DOHH2 (cell line): Measurements from ENCODE around the gene CYP46A1.

Experiments
- EZH2phosphoT487 ChIP-seq: fragments of 200-600 bp; sonication (generic); IDR thresholded peaks from 2 replicates; pipeline ENCODE4 v1.6.1; 2017; ENCODE audit warnings: borderline replicate concordance, mild to moderate bottlenecking, antibody characterized with exemption, low read length, moderate library complexity, mixed read lengths
- TF ChIP-seq, protein P1 (sequence below): fragments of 200-600 bp; sonication (generic); IDR thresholded peaks from one replicate; pipeline ENCODE4 v1.5.1; 2014; ENCODE audit warnings: antibody characterized with exemption, mild to moderate bottlenecking, low read depth, low read length; ENCODE audit not compliant: poor library complexity, severe bottlenecking

- no peak for TF ChIP-seq EZH2phosphoT487
- TF ChIP-seq, protein P1, sequence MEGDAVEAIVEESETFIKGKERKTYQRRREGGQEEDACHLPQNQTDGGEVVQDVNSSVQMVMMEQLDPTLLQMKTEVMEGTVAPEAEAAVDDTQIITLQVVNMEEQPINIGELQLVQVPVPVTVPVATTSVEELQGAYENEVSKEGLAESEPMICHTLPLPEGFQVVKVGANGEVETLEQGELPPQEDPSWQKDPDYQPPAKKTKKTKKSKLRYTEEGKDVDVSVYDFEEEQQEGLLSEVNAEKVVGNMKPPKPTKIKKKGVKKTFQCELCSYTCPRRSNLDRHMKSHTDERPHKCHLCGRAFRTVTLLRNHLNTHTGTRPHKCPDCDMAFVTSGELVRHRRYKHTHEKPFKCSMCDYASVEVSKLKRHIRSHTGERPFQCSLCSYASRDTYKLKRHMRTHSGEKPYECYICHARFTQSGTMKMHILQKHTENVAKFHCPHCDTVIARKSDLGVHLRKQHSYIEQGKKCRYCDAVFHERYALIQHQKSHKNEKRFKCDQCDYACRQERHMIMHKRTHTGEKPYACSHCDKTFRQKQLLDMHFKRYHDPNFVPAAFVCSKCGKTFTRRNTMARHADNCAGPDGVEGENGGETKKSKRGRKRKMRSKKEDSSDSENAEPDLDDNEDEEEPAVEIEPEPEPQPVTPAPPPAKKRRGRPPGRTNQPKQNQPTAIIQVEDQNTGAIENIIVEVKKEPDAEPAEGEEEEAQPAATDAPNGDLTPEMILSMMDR, result no peak
These were observed 47.7 kb downstream of the CYP46A1 start for GRCh38 chr14:99731547-99732435.
